CD4-positive, alpha-beta T cell treated with Interleukin-15 for 4 hours (primary cell): Measurements from ENCODE around the gene SPATA31C2.
"Not testable (repeated sequence)": the region's sequence is repeated elsewhere in the genome, so short reads cannot be mapped to it uniquely, and the experiment has no call there.

ENCODE experiments used
- DNase-seq: peaks from one replicate; pipeline ENCODE4 v3.0.0-alpha.2; 2020; ENCODE audit warnings: low spot score

Gene SPATA31C2

GRCh38 chr9:88123413-88123812 lies 14.9 kb downstream of the SPATA31C2 start:
- DNase-seq, result not testable (repeated sequence)

- DNase-seq, result not testable (repeated sequence)
Measured at GRCh38 chr9:88118121-88118520, 20.2 kb downstream of the SPATA31C2 start.

GRCh38 chr9:88114968-88115612 lies 23.2 kb downstream of the SPATA31C2 start:
- DNase-seq, result not testable (repeated sequence)

- DNase-seq, result not testable (repeated sequence)
Measured at GRCh38 chr9:88114283-88114967, 23.9 kb downstream of the SPATA31C2 start.

- DNase-seq, result not testable (repeated sequence)
Measured at GRCh38 chr9:88113156-88114130, 24.8 kb downstream of the SPATA31C2 start.

GRCh38 chr9:88110026-88110425 lies 28.2 kb downstream of the SPATA31C2 start:
- no peak for DNase-seq

- DNase-seq, result no peak
Measured at GRCh38 chr9:88108779-88109178, 29.5 kb downstream of the SPATA31C2 start.

GRCh38 chr9:88106492-88106891 lies 31.8 kb downstream of the SPATA31C2 start:
- DNase-seq, result no peak

- DNase-seq, result no peak
Measured at GRCh38 chr9:88092797-88093331, 45.4 kb downstream of the SPATA31C2 start.

- no peak for DNase-seq
Measured at GRCh38 chr9:88090151-88090581, 48.1 kb downstream of the SPATA31C2 start.

- DNase-seq, result no peak
Measured at GRCh38 chr9:88087906-88088305, 50.4 kb downstream of the SPATA31C2 start.

GRCh38 chr9:88085476-88085875 lies 52.8 kb downstream of the SPATA31C2 start:
- no peak for DNase-seq

- no peak for DNase-seq
Measured at GRCh38 chr9:88084357-88085183, 53.7 kb downstream of the SPATA31C2 start.
